Activated CD8-positive, alpha-beta memory T cell treated with anti-CD3 and anti-CD28 coated beads, Interleukin-2, amount 50 U/mL, for 1 hour (primary cell): ENCODE data around the gene C15orf40.

Experiments used
- DNase-seq: peaks from one replicate; pipeline ENCODE4 v3.0.0-alpha.2; 2020; ENCODE audit errors: extremely low read depth

Gene C15orf40

DNA sequence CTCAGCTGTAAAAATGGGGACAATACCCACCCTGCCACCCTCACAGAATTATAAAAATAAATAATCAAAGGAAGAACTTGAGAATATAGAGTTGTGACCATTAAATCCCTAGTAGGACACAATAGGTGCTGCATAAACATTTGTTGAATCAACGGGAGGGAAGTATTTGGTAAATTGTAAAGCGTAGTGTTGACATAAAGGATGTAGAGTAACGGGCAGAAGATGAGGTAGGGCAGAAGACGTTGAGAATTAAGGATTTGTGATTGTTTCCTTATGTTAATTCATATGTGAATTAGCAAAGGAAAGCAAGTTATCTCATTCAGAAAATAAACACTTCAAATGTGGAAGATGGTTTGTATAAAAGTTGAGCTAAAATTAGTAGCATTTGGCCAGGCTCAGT is 18.3 kb downstream of the C15orf40 start:
- no peak for DNase-seq

DNA sequence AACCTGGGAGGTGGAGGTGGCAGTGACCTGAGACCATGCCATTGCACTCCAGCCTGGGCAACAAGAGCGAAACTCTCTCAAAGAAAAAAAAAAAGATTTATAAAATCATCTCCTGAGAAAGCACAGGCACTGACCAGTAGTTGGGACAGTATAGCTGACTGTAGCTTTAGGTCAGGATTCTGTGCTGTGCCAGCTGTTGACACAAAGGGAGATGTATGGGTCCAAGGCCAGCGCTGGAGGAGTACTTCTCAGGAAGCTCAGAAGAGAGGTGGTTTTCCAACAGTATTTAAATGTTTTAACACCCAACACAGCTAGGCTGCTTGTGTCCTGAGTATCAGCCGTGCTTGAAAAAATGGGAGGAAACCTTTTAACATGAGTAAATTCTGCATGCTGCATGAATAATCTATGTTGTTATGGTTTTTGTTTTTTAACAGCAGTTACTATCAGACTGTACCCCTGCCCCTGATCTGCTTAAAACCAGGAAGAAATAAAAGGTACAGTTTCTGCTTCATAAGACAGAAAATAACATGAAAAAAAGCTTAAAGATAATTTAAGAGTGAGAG is 18.9 kb downstream of the C15orf40 start:
- no peak for DNase-seq

DNA sequence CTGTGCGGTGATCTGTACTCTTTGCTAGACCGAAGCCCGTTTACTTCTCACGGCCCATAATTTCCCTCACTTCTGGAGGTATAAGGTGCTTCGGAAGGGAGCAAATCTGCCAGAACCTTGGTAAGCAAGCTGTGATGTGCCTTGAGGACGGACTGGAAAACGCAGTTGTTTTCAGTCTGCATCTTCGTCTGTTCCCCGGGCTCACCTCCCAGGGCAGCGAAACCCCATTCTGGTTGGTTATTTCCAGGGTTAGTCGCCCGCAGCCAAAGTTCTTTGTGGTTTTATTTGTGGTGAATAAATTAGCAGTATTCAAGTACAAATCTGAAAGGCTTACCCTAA is 25.0 kb downstream of the C15orf40 start:
- DNase-seq, result no peak

DNA sequence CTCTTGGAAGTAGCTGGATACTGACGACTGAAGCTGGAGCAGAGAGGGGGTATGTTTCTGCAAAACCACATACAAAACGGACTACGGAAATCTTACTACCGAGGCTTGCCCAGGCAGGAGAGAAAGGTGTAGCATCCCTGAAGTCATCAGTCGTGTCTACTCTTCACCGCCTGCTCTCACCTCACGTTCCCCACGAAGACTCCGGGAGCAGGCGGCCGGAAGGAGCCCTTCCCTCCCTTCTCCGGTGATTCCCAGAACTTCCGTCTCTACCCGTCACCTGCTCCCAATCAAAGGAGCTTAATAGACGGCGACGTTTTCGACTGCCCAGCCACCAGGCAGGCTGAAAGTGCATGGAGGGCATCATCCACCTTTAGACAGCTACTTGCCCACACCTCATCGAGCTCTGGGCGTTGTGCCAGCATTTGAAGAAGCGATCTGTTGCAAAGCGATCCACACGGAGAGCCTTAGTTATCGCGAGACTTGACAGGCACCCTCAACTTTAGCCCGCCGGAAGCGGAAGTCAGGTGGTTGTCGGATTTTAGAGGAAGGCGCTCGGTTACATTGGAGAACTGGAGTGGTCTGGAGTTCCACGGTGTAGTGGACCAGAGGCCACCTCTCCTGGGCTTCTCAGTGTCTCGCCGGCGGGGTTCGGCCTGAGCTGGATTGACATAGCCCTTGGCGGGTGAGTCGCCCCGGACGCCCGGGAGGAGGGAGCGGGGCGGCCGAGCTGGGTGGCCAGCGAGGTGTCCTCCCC is 25.6 kb downstream of the C15orf40 start, which contains the start of gene RAMAC:
Gene RAMAC (plus strand): TSS at position 523 of the 754 bp plus-strand sequence. CDS start 2,809 bp downstream, outside the sequence.
- peak; percentile 95 for DNase-seq

DNA sequence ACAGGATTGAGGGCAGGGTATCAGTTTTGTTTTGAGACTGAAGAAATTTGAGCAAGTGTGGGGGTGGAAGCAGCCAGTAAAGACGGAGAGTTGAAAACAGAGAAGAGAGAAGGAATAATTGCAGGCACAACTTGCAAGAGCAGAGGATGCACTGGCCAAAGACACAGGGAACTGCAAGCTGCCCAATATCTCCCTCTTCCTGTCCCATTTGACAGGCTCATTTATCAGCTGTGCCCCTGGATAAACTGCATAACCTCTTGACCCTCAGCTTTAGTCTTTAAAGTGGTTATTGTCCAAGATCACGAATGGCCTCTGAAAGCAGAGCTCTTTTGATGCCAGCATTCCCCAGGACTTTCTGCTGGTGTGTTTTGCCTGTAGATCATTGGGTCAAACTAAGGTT is 30.5 kb downstream of the C15orf40 start:
- DNase-seq, result no peak

DNA sequence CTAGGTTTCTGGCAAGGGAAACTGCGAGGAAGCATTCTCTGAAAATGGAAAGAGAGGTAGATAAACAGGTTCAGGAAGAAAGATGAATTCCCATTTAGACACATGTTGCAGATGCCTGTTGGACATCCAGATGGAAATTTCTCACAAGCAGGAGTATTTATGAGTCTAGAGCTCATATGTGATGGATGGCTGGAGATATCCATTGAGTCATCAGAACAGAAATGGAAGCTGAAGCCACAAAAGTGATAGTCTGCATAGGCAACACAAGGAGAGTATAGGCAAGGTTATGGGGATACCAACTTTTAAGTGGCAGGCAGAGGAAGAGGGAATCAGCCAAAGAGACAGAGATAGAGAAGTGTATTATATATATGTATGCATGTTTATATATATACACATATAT is 31.7 kb downstream of the C15orf40 start:
- no peak for DNase-seq

DNA sequence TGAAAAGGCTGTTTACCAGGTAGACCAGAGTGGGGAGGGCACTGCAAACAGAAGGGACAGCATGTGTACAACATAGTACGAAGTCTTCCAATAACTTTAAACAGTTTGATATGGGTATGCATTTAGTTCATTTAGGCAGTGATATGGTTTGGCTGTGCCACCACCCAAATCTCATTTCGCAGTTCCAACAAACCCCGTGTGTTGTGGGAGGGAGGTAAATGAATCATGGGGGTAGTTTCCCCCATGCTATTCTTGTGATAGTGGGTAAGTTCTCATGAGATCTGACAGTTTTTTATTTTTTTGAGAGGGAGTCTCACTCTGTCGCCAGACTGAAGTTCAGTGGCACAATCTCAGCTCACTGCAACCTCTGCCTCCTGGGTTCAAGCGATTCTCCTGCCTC is 33.0 kb downstream of the C15orf40 start:
- no peak for DNase-seq

DNA sequence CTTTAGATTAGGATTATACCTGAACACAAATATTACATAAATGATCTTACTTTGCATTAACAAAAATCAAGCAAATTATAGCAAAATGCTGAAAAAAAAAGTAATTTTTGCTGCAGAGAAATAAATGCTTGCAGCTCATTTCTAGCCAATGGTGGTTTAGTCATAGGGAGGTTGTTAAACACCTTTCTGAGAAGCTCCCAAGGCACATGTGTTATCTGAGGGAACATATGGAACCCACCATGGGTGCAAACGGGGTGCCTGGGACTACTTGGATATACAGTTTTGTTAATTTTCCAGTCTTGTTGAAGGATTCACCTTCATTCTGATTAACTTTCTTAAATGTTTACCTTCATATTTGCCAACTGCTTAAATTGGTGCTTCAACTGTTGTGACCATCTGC is 34.4 kb downstream of the C15orf40 start:
- DNase-seq, result no peak

DNA sequence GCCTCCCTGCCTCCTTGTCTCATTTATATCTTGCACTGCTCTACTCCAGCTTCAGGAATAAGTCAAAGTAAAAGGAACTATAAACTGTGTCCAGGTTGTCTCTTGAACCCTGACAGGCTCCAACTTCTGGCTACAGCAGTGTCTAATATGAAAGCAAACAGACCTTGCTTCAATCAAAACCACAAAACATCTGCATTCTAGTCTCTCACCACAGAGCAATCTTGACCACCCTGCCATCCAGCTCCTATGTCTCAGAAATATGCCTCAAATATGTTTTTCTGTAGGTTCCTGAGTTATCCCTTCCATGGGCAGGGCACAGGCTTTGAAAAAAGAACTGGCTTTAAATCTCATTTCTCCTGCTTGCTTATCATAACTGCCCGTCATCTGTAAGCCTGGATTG is 38.4 kb downstream of the C15orf40 start:
- DNase-seq, result no peak

DNA sequence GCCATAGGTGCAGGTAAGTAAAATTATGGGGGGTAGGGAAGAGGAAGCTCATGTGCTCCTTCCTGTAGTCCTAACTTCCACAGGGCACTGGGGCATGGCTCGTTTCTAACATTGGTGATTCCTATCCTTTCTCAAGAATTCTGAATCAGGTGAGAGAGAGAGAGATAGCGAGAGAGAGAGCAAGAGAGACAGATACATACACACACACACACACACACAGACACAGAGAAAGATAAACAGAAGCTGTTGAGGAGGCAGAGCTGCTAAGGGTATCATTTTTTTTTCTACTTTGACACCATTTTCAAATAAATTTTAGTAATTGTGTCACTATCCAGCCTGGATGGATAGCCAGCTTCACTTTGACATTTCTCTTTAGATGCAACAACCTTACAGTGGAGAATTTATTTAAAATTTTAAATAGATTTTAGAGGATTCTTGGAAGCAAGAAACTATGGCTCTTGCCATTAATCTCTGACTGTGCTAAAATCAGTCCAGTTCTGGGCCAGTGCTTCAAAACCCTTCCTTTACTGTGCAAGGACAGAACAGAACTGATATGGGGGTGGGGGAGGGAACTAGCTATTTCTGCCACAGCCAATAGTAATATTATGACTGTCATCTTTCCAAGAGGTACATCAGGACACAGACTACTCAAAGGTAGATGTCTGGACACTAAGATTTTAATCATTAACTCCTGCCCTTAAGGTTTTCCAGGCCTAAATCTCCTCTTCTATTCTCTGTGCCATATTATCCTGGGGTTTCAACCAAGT is 40.0 kb downstream of the C15orf40 start:
- DNase-seq, result no peak

DNA sequence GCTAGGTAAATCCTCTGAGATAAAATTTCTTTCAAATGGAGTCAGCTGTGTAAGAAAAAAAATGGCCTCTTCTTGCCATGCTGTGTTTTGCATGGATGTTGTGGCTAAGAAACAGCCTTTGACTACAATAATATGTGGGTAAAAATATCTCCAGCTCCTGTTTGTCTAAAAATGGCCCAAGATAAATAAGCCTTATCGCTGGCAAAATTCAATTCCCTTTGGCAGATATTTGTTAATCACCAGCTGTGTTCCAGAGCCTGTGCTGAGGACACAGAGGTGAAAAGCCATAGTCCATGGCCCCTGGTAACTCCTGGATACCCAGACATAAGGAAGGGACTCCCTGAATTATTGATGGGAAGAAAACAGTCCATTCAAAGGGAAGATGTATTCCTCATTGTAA is 40.7 kb downstream of the C15orf40 start:
- DNase-seq, result no peak

DNA sequence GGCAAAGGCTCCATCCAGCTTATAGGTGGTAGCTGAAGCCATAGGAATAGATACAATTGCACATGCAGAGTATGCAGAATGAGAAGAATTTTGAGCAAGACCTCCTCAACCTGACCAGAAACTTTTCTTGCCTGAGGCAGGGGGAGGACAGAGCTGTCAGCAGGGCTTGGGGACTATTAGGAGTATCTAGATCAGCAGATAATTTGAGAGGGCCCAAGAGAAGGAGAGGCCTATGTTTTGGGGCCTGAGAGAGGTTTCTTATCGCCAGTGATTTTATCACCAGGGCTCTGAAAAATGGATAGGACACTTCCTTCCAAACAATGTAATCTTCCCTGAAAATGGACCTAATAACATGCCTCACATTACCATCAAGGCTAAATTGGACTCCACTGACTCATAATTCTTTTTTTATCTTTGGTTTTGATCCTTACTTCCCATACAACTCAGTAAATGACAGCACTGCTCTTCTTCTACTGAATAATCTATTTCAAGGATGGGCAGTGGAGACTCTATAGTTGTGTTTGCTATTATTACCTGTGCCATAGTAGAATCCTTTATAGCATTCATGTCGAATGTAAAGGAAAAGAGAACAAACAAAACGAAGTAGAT is 41.3 kb downstream of the C15orf40 start:
- no peak for DNase-seq

DNA sequence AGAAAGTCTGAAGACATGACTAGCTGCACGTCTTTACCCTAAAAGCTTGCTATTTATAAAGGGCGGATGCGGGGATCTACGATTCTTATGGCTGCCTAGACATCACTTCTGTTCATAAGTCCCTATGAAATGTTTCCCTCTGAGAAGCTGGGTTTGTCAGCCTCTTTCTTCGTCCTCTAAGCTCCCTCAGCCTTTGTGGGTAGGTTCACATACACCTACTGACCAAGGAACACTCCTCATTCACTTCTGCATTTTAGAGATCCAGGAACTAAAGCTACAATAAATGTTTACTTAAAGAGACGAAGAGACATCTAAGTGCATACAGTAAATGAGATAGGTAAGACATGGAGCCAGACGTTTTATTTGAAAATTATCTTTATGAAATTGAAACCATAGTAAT is 42.1 kb downstream of the C15orf40 start:
- DNase-seq, result no peak

DNA sequence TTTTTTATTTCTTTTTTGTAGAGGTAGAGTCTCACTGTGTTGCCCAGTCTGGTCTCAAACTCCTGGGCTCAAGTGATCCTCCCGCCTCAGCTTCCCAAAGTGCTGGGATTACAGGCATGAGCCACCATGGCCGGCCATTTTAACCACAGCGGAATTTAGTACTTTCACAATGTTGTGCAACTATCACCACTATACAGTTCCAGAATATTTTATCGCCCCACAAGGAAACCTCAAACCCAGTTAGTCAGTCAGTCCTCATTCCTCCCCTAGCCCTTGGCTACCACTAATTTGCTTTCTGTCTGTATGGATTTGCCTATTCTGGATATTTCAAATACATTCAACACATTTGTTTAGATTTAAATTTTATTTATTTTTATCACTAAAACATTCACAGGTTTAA is 43.4 kb downstream of the C15orf40 start:
- no peak for DNase-seq

DNA sequence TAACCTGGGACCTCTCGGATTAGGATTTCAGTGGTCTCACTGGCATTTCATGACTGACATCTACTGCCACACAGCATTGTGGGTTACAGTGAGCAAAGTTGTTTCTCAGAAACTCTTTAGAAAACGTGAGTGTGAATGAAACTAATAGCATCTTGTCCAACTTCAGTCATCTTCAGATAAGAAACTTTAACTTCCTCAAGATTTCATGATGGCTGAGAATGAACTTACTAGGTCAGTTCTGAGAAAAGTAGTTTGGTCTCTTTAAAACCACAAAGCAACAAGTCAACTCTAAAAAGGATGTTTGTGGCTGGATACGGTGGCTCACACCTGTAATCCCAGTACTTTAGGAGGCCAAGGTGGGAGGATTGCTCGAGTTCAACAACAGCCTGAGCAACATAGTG is 44.8 kb downstream of the C15orf40 start:
- no peak for DNase-seq

DNA sequence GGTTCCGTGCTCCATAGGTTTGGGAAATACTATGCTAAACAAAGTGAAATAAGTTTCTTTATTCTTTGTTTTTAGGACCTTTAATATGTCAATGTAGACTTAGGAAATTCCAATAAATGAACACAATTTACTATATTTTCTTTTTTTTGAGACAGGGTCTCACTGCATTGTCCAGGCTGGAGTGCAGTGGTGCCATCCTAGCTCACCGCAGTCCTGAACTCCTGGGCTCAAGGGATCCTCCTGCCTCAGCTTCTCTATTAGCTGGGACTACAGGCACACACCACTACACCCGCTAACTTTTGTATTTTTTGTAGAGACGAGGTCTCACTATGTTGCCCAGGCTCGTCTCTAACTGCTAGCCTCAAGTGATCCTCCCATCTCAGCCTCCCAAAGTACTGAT is 46.5 kb downstream of the C15orf40 start:
- no peak for DNase-seq

DNA sequence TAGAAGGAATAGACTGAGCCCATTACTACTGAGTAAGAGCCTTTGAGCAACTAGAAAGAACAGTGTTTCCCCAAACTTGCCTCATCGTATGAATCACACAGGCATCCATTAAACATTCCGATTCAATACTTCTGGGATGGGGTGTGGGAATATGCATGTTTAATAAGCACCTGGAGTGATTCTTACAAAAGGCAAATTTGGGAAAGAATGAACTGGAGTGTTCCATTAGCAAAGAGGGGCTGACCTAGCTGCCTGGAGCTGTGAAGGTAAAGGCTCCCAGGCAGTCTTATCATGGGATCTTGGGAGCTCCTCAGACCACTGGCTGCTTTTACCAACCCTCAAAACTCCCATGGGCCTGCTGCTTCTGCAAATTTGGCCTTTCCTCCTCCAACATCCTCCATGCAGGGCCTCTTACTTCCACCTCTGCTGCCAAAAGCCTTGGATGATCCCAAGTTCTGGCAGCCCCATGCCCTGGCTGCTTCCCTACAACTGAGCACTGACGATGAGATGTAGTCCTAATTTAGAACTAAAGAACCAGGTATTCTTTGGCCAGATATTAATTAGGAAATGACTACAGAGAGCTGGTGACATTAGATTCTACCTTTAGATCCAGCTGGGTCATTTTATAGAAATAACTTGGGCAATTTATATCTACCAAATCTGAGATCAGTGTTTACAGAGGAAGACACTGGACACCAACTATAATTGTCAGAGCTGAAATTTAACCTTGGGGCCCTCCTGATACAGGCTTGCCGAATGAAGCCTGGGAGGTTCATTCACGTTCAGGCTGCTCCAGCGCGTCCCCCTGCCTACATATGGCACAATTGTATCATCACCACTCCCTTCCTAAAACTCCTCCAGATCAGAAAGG is 47.7 kb downstream of the C15orf40 start:
- DNase-seq, result no peak

DNA sequence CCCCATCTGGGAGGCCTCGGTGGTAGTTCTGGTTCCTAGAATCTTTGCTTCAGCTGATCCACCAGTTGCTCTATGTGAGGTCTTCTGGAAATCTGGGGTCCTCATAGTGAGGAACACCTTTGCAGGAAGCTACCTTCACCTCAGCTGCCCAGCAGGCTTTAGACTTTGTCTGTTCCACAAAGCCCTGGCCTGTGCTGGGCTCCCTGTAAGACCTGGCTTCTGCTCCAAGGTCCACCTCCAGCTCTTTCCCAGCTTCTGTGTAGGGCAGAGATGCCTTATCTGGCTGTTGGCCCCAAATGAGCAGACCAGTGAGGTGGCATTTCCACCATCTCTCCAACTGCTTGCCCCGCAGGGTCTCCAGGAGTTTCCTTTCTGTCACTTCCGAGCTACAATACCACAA is 50.7 kb downstream of the C15orf40 start:
- DNase-seq, result no peak

DNA sequence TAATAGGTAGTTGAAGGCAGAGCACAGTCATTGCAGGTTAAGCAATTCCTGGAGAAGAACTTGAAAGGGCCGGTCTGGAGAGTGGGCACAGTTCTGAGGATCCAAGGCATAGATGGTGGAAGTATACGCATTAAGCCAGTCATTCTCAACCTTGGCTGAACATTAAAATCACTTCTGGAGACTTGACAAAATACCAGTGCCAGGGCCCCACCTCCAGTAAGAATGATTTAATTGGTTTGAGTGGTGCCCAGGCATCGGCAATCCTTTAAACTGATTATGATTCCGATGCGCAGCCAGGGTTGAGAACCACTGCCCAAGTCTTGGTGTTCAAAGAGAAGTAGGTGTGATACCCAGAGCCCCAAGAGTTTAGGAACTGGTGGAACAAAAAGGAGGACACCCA is 52.0 kb downstream of the C15orf40 start:
- no peak for DNase-seq

DNA sequence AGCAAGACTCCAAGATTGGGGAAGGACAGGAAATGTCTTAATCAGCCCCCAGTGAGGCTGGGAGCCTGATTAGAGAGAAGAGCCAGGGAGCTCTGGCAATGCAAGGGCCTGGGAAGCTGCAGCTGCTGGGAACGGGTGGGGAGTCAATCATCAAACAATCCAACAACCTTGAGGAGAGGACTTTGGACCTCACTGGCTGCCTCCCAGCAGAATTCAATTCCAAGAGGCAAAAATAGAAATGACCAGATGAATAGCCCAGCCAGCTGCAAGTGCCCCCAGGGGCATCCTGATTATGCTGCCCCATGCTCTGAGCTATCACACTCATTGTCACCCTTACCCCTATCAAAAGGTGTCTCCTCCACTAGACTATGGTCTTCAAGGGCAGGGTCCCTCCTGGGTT is 52.8 kb downstream of the C15orf40 start:
- DNase-seq, result no peak

DNA sequence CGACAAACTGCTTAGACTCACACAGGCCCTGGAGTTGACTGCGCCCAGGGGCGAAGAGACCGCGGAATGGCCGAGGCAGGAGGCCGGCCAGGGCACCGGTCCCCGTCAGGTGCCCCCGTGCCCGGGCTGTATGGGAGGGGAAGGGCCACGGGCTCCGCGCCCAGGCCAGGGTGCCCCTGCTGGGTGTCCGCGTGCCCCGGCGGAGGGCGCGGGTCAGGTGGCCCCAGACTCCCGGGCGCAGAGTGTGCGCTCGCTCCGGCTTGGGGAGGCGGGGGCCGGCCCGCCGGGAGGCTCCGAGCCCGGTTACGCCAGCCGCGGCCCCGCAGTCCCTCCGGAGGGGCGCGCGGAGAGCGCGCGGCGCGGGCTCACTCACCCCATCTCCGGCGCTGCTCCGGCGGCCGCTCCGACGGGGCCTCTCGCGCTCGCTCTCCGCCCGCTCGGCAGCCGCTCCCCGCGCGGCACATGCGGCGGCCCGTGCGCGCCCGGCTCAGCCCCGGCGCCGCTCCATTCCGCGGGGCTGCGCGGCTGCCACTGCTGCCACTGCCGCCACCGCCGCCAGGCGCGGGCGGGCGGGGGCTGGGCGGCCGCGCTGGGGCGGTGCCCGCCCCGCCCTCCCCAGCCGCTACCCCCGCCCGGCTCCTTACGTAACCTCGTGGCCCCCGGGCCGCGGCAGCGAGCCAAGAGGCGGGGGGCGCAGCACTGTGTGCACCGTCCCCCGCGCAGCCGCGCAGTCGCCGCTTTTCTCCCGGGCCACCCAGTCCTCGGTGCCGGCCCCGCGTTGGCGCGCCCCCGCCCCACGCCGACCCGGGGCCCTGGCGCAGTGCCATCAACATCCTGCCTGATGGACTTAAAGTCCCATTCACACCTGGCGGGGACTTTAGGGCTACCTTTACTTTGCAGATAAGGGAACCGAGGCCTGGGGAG is 59.0 kb downstream of the C15orf40 start, which contains the start of gene HOMER2:
Gene HOMER2 (minus strand): TSS at position 563 of the 924 bp plus-strand sequence. CDS start 185 bp downstream, at position 378.
- no peak for DNase-seq
